GM18526 (cell line): Measurements from ENCODE around the gene ZFPM1.

Source experiments
- POLR2A ChIP-seq: IDR thresholded peaks from 3 replicates; pipeline ENCODE4 v1.6.1; 2011; ENCODE audit not compliant: insufficient read length; ENCODE audit errors: extremely low read depth

The ZFPM1 gene

DNA sequence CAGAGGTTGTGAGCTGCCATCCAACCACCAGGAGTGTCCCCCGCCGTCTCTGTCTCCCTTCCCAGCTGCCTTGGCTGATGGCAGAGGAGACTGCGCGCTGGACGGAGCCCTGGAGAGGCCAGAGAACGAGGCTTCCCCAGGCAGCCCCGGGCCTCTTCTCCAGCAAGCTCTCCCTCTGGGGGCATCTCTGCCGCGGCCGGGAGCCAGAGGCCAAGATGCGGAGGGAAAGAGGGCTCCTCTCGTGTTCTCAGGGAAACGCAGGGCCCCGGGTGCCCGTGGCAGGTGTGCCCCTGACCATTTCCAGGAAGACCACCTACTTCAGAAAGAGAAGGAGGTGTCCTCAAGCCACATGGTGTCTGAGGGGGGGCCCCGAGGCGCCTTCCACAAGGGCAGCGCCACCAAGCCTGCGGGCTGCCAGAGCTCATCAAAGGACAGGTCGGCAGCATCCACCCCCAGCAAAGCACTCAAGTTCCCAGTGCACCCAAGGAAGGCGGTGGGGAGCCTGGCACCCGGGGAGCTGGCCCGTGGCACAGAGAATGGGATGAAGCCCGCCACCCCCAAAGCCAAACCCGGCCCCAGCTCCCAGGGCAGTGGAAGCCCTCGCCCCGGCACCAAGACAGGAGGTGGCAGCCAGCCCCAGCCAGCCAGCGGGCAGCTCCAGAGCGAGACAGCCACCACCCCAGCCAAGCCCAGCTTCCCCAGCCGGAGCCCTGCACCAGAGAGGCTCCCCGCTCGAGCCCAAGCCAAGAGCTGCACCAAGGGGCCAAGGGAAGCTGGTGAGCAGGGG is 14.8 kb upstream of the ZFPM1 start:
- TF ChIP-seq POLR2A: no peak

GRCh38 chr16:88439016-88439415 is 14.1 kb upstream of the ZFPM1 start:
- no peak for TF ChIP-seq POLR2A

DNA sequence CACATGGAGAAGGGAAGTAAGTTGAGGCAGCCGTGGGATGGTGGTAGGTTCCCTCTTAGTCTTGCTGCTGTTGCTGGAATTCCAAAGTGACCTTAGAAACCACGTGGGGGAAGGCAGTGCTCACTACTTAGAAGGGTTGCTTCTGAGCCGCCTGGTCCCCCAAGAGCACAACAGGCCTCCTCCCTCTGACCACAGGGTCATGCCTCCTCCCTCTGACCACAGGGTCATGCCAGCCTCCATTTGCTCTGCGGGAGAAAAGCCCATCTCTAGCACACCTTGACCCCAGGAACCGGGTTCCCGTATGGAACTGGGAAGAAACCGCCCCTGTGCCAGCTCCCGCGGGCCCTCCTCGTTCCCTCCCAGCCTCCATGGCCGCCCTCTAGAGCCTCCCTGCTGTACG is 13.4 kb upstream of the ZFPM1 start:
- no peak for TF ChIP-seq POLR2A

GRCh38 chr16:88440111-88440510 is 13.0 kb upstream of the ZFPM1 start:
- TF ChIP-seq POLR2A: no peak

DNA sequence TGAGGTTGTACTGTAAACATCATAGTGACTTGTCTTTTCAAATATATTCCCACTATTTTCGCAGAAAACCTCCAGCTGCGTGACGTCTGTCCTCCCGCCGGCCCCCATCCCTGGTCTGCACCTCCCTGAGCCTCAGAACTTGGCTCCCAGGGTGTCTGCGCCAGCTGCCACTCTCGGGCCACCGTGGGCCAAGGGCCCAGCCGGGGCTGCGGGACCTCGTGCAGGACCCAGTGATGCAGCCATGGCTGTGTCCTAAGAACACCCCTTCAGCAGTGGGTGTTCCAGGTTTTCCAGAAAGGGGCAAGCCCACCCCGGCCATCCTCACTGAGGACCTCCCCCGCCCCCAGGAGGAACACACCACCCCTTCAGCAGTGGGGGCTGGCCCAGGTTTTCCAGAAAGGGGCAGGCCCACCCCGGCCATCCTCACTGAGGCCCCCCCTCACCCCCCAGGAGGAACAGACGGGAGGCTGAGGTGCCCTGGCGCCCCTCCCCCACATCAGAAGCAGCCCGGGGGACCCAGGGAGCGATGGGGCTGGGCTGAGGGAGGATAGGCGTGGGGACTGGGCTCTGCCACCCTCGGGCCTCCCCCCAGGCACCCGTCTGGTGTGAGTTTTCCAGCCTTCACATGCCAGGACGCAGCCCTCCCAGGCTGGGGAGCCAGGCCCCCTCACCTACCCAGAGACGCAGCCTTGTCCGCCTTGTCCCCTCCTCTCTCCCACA is 12.2 kb upstream of the ZFPM1 start:
- TF ChIP-seq POLR2A: no peak

GRCh38 chr16:88441460-88441859 is 11.6 kb upstream of the ZFPM1 start:
- TF ChIP-seq POLR2A: no peak

DNA sequence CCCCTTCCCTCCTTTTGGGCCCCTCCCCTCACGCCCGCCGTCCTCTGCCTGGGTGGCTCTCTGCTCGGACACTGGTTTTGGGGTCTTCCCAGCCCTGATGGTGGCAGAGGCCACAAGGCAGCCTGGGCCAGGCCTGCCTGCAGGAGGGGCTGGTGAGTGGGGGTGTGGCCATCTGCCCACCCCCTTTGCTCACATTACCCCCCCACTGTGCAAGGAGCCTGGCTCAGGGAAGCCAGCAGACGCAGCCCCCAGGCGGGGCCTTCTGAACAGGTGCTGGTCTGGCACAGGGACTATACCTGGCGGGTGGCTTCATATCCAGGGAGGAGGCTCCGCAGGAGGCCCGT is 10.7 kb upstream of the ZFPM1 start:
- no peak for TF ChIP-seq POLR2A

- TF ChIP-seq POLR2A: no peak
These were observed 10.1 kb upstream of the ZFPM1 start for GRCh38 chr16:88442727-88443576.

- TF ChIP-seq POLR2A: no peak
These were observed 8.1 kb upstream of the ZFPM1 start for GRCh38 chr16:88444826-88445582.

- TF ChIP-seq POLR2A: no peak
These were observed 7.5 kb upstream of the ZFPM1 start for GRCh38 chr16:88445583-88445960.

DNA sequence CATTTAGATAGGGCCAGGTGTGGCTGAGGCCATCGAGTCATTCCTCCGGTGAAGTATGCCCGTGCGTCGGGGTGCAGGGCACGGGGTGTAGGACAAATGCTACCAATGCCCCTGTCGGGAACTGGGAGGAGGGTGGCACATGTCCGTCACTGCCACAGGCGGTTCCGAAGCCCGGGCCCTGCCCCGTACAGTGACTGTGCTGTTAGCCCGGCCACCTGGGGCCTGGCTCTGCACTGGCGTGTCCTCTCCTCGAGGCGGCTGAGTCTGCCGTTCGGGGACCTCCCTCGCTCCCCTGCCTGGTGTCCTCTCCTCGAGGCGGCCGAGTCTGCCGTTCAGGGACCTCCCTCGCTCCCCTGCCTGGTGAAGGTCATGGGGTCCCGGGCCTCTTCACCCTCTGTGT is 7.0 kb upstream of the ZFPM1 start:
- no peak for TF ChIP-seq POLR2A

- TF ChIP-seq POLR2A: no peak
These were observed 6.3 kb upstream of the ZFPM1 start for GRCh38 chr16:88446736-88447135.

- TF ChIP-seq POLR2A: no peak
These were observed 5.2 kb upstream of the ZFPM1 start for GRCh38 chr16:88447881-88448280.

DNA sequence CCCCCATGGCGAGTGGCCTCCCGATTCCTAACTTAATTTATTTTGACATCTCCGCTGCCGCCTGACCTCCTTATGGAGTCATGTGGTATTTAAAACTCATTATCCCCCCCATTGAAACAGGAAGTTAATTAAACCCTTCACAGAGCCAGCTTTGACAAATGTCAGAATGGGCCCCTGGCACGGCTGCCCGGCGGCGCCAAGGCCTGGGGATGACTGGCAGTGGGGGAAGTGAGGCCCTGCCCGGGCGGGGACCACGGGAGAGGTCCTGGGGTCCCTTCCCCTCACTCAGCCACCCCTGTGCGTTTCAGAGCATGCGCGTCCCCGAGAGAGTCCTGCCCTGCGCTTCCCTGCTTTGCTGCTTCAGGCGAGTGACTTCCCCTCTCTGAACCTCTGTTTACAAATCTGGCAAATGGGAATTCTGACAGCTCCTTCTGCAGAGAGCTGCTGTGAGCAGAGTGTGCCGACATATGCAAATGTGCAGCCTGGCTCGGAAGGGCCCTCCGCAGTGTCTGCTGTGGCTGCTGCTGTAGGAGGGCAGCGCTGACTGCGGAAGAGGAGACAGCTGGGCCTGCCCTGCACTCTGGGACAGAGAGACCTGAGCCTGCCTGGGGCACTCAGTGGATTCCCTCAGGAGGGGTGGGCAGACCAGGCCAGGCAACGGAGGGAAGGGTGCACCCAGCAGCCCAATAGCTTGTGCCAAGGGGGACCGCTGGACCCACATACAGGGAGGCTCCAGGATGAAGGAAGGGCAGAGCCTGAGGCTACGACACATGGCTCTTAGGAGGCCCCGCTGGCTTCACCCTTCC is 4.4 kb upstream of the ZFPM1 start:
- no peak for TF ChIP-seq POLR2A

DNA sequence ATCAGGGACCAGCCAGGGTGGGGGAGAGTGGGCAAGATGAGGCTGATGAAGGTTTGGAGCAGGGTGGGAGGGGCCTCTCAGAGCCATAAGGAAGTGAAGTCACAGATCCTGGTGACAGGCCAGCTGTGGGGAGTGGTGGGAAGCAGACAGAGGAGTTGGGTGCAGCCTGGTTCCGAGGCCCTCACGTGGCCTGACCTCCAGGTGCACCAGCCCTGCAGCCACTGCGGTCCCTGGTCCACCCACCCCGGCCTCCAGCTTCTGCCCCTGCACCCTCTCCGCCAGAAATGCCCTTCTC is 3.9 kb upstream of the ZFPM1 start:
- TF ChIP-seq POLR2A: no peak
